Measurements from ENCODE around the gene CRYBG1. TPM values are rescaled to one million over a fixed set of nuclear protein-coding genes. Genes with fewer than 3 reads are reported as not detected.

CRYBG1 gene
- total and polyA plus RNA-seq, 10 of the 15 experiments (the other 5 are each of a cell fraction or from before 2014, with no cell fraction given), result 6.5 to 57.0 (median 25.2) TPM

- TF ChIP-seq IRF5 (IDR thresholded peaks at IDR 0.05; ENCODE audit: borderline replicate concordance) (no peak), ZNF687 (IDR thresholded peaks at IDR 0.05) (no peak), ZNF384 (IDR thresholded peaks at IDR 0.05; ENCODE audit: borderline replicate concordance, low read depth, low read length) (no peak), PAX5 (IDR thresholded peaks at IDR 0.05; ENCODE audit: borderline replicate concordance, low read depth, low read length) (no peak)
These were observed 100.0 kb downstream of the CRYBG1 start (continued) for GRCh38 chr6:106460481-106460880.

- no peak overlapping the region for H3K27ac ChIP-seq (ENCODE audit: control insufficient read depth, insufficient read depth)
- no peaks in the 10 kb centered on the region for H3K79me2 ChIP-seq (ENCODE audit: control insufficient read depth, insufficient read depth, low read length)
- RAD21 ChIA-PET (ENCODE audit: unreplicated experiment), result no interaction called here
- no TSS peak for BruUV-seq (replicated peaks)
- ATAC-seq, result no peak
- SMC1A ChIA-PET (ENCODE audit: uncharacterized antibody, unreplicated experiment), result interaction anchor here (0.6 to 1.5 kb wide), 4 partner anchors 13 to 125 kb away, joined by 3 to 4 read pairs (median 3); no protein-coding TSS in a partner anchor
- no peak overlapping the region for H3K9ac ChIP-seq (ENCODE audit: control insufficient read depth, insufficient read depth, low read length)
- no peak overlapping the region for H3K4me2 ChIP-seq (ENCODE audit: control insufficient read depth, insufficient read depth)
- H3K9me3 ChIP-seq (replicated peaks; ENCODE audit: control insufficient read depth, insufficient read depth, low read length), result no peaks in the 10 kb centered on the region
- no peak overlapping the region for H3K4me3 ChIP-seq
- no peaks in the 10 kb centered on the region for H4K20me1 ChIP-seq (ENCODE audit: control insufficient read depth, insufficient read depth)
- no peaks in the 10 kb centered on the region for H3K27me3 ChIP-seq (replicated peaks in 1 of 2; ENCODE audit: control insufficient read depth in 2 of 2, insufficient read depth in 2 of 2, low read length in 1 of 2)
- no peak overlapping the region for H2AFZ ChIP-seq (ENCODE audit: control insufficient read depth, low read depth, low read length)
- no peaks in the 10 kb centered on the region for H3K36me3 ChIP-seq (ENCODE audit: control insufficient read depth in 2 of 2, insufficient read depth in 2 of 2, low read length in 1 of 2)
- in situ Hi-C loops (cut with MboI) (no loop called here), intact Hi-C loops (cut with micrococcal nuclease; ENCODE audit: unreplicated experiment) (no loop called here)
- DNase-seq (ENCODE audit: low read depth, low spot score), result no peak
- CTCF ChIA-PET, result interaction anchor here (1.4 to 3.0 kb wide), 2 partner anchors 105 to 536 kb away, joined by 6 to 14 read pairs; no protein-coding TSS in a partner anchor
- FAIRE-seq, result no peak
- POLR2A ChIA-PET, result no interaction called here
- H3K4me1 ChIP-seq (ENCODE audit: control insufficient read depth, insufficient read depth, low read length), result no peaks in the 10 kb centered on the region
- TF ChIP-seq ZBTB4 (CRISPR knock-in tag; IDR thresholded peaks at IDR 0.05) (no peak), BCL11A (IDR thresholded peaks at IDR 0.05; ENCODE audit: low read depth, low read length) (no peak), ZSCAN29 (IDR thresholded peaks at IDR 0.05) (no peak), ZNF687 (IDR thresholded peaks at IDR 0.05) (no peak), TCF12 (IDR thresholded peaks at IDR 0.05; ENCODE audit: low read depth, low read length) (no peak), RB1 (IDR thresholded peaks at IDR 0.05; ENCODE audit: borderline replicate concordance) (no peak)
These were observed 100.6 kb downstream of the CRYBG1 start for GRCh38 chr6:106461084-106461483.
